HG02759 (cell line): ENCODE data around the gene ZNF417.
"Not testable (repeated sequence)": the region's sequence is repeated elsewhere in the genome, so short reads cannot be mapped to it uniquely, and the experiment has no call there.

ENCODE experiments used
- ATAC-seq: cut with Tn5 transposase; IDR thresholded peaks from one replicate; pipeline ENCODE4 v1.9.1; 2021; ENCODE audit warnings: mild to moderate bottlenecking, moderate library complexity; ENCODE audit not compliant: unreplicated experiment

ZNF417 gene

GRCh38 chr19:57916168-57916995 lies at the start of gene ZNF417:
Gene ZNF417, minus strand, starts transcription at chr19:57916592. Its CDS starts 181 bp downstream, at chr19:57916411.
- ATAC-seq, result peak; percentile 99

GRCh38 chr19:57964761-57965160 lies 48.4 kb upstream of the ZNF417 start:
- no peak for ATAC-seq

DNA sequence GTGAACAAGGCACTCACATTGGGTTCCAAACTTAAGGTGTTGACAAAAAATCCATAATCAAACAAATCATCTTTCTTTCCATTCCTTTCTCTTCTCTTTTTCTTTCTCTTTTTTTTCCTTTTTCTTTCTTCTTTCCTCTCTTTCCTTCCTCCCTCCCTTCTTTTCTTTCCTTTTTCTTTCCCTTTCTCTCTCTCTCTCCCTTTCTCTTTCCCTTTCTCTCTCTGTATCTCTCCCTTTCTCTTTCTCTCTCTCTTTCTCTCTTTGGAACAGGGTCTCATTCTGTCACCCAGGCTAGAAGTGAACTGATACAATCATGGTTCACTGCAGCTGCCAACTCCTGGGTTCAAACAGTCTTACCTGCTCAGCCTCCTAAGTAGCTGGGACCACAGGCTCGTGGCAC lies 45.4 kb upstream of the ZNF417 start:
- no peak for ATAC-seq

- ATAC-seq, result no peak
Measured at GRCh38 chr19:57954996-57955395, 38.6 kb upstream of the ZNF417 start.

GRCh38 chr19:57949702-57950101 lies 33.3 kb upstream of the ZNF417 start:
- ATAC-seq, result no peak

DNA sequence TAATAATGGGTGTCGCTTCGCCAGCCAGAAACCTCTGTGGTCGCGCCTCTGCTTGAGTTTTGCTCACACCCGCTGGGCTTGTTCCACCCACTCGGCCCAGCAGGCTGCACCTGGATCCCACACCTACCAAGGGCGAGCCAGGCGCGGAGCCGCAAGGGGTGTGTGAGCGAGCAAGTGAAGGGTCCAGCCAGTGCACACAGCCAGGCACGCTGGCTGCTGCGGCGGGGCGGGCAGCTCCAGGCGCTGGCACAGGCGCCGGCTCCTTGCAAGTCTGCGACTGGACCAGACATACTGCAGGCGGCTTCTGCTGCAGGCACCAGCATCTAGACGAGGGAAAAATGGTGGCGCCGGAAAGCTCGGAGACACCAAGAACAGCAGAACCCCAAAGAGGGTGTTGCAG lies 32.9 kb upstream of the ZNF417 start:
- no peak for ATAC-seq

DNA sequence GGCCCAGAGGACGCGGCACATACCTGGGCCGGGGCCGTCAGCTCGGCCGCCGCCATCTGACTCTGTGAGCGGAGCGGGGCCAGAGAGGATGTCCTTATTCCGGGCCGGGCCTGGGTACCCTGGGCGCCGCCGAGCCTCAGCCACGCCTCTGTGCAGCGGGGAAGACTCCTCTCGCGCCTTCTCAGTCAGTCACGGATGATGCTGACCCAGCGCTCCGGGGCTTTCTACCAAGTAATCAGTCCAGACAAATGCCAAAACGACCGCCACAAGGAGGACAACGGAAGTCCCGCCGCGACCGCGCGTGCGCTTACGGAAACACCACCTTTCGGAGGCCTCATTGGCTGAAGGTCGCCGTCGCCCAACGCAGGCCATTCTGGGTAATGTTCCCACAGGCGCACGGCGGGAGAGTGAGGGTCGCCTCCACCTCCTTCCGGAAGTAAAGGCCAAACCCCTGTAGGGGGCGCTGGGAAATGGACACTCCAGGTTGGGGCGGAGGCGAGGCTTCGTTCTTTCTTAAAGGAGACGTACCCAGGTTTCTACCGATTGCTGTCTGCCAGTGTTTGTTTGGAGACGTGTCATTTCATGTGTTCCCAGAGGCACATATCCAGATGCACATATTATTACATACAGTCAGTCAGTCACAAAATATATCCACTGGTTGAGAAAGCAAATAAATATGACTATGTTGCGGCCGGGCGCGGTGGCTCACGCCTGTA lies 31.2 kb upstream of the ZNF417 start, which contains the start of gene ZNF256:
ZNF256 (minus strand) TSS at position 288 of the 716 bp plus-strand sequence; CDS start at position 56, 232 bp downstream.
- ATAC-seq, result peak; percentile 94

- no peak for ATAC-seq
Measured at GRCh38 chr19:57947088-57947418, 30.7 kb upstream of the ZNF417 start.

DNA sequence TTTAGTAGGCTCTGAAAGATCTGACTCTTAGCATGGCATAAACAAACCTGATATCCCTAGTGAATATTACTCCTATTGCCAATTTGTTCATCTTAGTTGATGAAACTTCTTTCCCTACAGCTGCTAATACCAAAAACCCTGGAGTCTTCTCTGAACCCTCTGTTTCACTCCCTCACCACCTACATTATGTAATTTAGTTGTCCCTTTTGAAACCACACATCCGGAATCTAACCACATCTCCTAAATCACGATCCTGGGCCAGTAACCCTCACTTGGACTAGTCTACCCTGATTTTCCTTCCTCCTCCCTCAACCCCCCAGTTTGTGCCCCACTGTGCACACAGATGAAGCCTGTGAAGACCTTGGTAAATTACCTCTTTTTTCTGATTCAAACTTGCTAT lies 29.9 kb upstream of the ZNF417 start:
- no peak for ATAC-seq

DNA sequence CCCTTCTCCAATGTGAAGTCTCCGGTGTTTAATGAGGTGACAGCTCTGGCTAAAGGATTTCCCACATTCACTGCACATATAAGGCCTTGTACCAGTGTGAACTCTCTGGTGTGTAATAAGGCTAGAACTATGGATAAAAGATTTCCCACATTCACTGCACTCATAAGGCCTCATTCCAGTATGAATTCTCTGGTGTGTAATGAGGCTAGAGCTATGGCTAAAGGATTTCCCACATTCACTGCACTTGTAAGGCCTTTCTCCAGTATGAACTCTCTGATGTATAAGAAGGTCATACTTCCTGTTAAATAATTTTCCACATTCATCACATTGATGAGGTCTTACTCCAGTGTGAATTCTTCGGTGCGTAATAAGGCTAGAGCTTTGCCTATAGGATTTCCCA lies 25.2 kb upstream of the ZNF417 start:
- ATAC-seq, result no peak

DNA sequence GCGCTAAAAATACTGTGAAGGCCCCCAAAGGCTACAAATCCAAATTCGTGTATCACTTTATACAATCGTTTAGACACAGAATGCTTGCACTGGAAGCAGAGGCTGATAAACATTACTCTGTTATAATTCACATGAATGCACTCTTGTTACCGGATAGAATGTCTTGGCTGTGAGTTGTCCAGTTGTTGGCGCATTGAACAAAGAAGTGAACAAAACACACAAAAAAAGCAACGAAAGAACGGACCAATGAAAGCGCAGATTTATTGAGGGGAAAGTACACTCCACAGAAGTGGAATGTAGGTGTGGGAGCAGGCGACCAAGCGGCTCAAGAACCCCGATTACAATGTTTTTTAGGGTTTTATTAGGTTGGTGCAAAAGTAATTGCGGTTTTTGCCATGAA lies 19.3 kb upstream of the ZNF417 start:
- ATAC-seq, result no peak

DNA sequence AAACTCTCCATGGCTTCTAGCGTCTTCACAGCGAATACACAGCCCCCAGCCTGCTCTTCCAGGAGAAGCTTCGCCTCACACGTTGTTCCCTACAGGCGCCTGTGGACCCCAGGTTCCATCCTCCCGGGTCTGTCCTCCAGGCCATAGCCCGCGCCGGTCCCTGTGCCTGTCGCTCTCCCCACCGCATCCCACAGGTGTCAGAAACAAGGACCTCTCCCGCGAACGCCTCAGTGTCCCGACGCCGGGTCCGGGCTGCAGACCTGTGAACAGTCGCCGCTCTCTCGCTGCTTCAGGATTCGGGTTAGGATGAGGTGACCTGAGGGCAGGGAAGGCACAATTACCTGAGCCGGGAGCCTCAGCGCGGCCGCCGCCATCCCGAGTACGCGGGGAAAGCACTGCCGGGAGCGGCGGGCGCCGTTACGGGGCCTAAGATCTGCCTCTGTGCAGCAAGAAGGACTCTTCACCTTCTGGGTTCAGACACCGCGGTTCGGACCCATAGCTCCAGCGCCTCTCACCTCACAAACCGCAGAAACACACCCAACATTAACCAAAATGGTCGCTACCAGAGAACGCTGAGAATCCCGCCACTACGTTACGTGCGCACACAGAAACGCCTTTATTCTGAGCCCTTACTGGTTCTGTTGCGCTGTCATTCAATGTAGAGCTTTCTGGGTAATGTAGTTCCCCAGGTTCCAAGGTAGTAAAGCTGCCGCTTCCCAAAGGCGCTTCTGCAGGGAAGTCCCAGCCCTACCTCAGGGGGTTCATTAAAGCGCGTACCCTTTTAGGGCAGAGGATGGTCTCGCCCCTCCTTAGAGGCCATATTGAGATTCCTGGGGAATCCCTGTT lies 18.7 kb upstream of the ZNF417 start, which contains the start of gene ZNF418:
ZNF418 (minus strand) TSS at position 583 of the 846 bp plus-strand sequence. CDS start 1,580 bp downstream, outside the sequence.
- no peak for ATAC-seq

- ATAC-seq, result no peak
Measured at GRCh38 chr19:57927587-57927986, 11.2 kb upstream of the ZNF417 start.

DNA sequence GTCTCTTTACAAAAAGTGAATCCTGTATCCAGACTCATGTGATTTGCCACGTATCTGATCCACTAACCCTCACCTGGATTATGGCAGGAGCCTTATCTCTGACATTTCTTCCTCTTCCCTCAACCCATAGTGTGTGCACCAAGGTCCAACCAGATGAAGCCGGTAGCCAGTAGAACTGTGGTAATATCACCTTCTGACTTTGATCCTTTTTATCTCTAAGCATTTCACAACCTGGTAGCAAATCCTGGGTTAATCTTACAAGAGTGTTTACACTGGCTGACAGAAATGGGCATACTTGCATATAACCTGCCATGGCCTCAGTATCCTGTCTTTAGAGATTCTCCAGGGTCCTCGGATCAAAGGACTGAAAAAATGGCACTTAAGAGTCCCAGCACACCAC lies 1.9 kb downstream of the ZNF417 start:
- no peak for ATAC-seq

- ATAC-seq, result no peak
Measured at GRCh38 chr19:57907394-57907793, 9.0 kb downstream of the ZNF417 start.

GRCh38 chr19:57905258-57905657 lies 11.1 kb downstream of the ZNF417 start:
- no peak for ATAC-seq

- ATAC-seq, result no peak
Measured at GRCh38 chr19:57903618-57904184, 12.7 kb downstream of the ZNF417 start.

- no peak for ATAC-seq
Measured at GRCh38 chr19:57900311-57900710, 16.1 kb downstream of the ZNF417 start.

GRCh38 chr19:57890706-57891105 lies 25.7 kb downstream of the ZNF417 start:
- not testable (repeated sequence) for ATAC-seq

GRCh38 chr19:57888560-57889231 lies 27.7 kb downstream of the ZNF417 start, which contains the start of gene ZNF814:
Gene ZNF814, minus strand, starts transcription at chr19:57889037. Its CDS starts 235 bp downstream, at chr19:57888802.
- peak; percentile 90 for ATAC-seq
